ENCODE data around the gene TRAPPC5.

TRAPPC5 gene

DNA sequence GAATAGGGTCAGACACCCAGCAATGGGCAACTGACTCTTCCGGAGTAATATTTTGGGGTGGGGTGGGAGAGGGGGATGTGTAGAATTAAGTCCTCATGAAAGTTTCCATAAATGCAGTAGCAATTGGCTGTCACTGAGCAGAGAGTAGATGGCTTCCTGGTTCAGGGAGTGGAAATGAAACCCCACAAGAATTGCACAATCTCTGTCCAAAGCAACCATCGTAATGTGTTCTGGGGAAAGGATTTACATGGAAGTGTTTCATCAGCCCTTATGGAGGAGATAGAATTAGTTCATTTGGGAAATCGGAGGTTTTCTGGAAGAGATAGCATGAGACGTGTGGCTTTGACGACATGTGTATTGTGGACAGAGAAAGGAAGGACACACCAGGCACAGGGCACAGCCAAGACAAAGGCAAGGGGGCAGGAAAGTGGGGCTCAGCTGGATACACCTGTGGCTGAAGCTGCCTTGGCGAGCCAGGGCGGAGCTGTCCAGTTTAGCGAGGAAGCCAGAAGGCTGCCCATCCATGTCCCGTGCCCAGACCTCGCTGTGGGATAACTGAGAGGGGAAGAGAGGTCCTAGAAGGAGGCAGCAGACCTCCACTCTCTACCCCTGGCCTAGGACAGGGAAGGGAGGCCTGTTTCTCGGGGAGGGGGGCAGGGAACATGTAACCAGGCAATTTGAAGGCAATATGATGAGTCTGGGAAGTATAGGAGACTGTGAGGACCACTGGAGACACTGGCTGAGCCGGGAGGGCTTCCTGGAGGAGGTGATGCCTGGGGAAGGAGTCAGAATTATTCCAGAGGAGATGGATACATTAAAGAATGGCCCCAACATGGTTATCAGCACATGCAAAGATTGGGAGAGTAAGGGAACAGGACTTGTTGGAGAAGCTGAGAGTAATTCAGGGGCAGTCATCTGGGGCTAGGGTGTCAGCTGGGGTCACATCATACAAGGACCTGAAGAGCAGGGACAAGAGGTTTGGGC is 53.9 kb downstream of the TRAPPC5 start:
- DNase-seq = no peak

DNA sequence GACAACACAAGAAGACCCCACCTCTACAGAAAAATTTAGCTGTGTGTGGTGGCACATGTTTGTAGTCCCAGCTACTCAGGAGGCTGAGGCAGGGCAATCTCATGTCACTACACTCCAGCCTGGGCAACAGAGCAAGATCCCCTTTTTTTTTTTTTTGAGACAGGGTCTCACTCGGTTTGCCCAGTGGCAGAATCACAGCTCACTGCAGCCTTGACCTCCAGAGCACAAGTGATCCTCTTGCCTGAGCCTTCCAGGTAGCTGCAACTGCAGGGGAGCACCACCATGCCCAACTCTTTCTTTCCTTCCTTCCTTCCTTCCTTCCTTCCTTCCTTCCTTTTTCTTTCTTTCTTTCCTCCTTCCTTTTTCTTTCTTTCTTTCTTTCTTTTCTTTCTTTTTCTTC is 55.5 kb downstream of the TRAPPC5 start:
- DNase-seq = no peak

DNA sequence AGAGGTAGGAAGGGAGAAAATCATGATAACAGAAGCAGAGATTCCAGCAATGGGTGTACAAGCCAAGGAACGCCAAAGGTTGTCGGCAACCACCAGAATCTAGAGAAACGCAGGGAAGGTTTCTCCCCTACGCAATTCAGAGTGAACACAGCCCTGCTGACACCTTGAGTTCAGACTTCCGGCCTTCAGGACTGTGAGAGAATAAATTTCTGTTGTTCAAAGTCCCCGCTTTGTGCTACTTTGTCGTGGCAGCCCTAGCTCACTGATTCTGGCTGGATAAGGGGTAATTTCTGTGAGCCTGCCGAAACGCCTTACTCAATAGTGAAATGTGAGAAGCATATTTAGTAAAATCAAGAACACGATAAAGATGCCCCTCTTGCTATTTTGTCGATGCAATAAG is 56.6 kb downstream of the TRAPPC5 start:
- no peak for DNase-seq
